ENCODE results near the gene GMDS. TPM values are rescaled to one million over a fixed set of nuclear protein-coding genes. Genes with fewer than 3 reads are reported as not detected.

GMDS gene
- total and polyA plus RNA-seq, 2 of the 4 experiments (the other 2 are of a cell fraction): 7.3 to 21.9 TPM

DNA sequence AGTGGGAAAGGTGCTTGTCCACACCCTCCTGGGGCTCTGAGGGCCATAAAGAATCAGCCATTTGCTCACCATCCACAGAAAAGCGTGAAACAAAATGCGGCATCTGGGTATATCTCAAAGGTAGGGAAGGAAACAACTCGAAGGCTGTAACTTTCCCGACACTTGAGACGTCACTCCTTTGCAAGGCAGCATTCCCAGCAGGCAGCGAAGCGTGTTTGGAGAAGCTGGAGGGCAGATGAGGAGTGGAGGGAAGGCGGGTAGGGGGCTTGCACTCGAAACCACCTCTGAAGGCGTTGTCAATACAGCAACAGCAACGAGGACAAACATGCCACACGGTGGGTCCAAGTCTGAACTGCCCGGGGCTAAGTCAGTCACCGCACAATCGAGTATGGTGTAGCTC is 537.3 kb downstream of the GMDS start:
- Histone ChIP-seq H2BK5ac (ENCODE audit: low read depth, low read length, poor library complexity, severe bottlenecking) (no peak overlapping the region), H3K18ac (ENCODE audit: low read depth, low read length) (no peak overlapping the region), H4K5ac (ENCODE audit: low read depth, low read length) (no peak overlapping the region), H2AFZ (replicated peaks; ENCODE audit: low read length, poor library complexity) (no peak overlapping the region), H3K4me3 (ENCODE audit: insufficient read depth, low read depth, low read length) (no peak overlapping the region), H2BK15ac (ENCODE audit: low read depth, low read length) (no peak overlapping the region), H3K23ac (ENCODE audit: low read depth, low read length) (no peak overlapping the region), H3K4me2 (ENCODE audit: low read depth, low read length) (no peak overlapping the region), H3K27me3 (ENCODE audit: control insufficient read depth, insufficient read depth, low read length) (no peaks in the 10 kb centered on the region), H3K9ac (ENCODE audit: low read depth, low read length) (no peak overlapping the region), H3K27ac (ENCODE audit: insufficient read depth, low read length) (no peak overlapping the region), H3K4me1 (ENCODE audit: control insufficient read depth, insufficient read depth, low read length) (peaks cover 2% of the 10 kb centered on the region), H4K91ac (ENCODE audit: insufficient read depth, low read depth, low read length) (no peak overlapping the region), H3K14ac (replicated peaks; ENCODE audit: low read depth, low read length) (no peak overlapping the region), H3K79me1 (ENCODE audit: low read depth in 1 of 2, low read length in 2 of 2) (no peaks in the 10 kb centered on the region), H3K56ac (ENCODE audit: extremely low read depth, insufficient read depth, low read length) (no peak overlapping the region), H3K4ac (ENCODE audit: low read depth, low read length) (no peak overlapping the region), H2BK20ac (ENCODE audit: low read depth, low read length) (no peak overlapping the region), H3K36me3 (ENCODE audit: control insufficient read depth, insufficient read depth, low read length) (no peaks in the 10 kb centered on the region), H4K20me1 (ENCODE audit: insufficient read depth, low read length) (no peaks in the 10 kb centered on the region), H2AK5ac (ENCODE audit: low read depth, low read length) (no peak overlapping the region), H3K9me3 (ENCODE audit: control insufficient read depth, insufficient read depth, low read length) (no peaks in the 10 kb centered on the region), H4K8ac (ENCODE audit: low read depth in 2 of 2, low read length in 2 of 2) (no peak overlapping the region), H2BK120ac (ENCODE audit: low read depth, low read length) (no peak overlapping the region; the same call in 1 of the 2 replicates), H3K9me1 (ENCODE audit: insufficient read depth, low read length) (peaks cover 10% of the 10 kb centered on the region), H2AK9ac (replicated peaks; ENCODE audit: low read depth, low read length, poor library complexity) (no peak overlapping the region)
- ATAC-seq (ENCODE audit: low read depth) (no peak), DNase-seq (no peak)
- in situ Hi-C loops (cut with MboI; ENCODE audit: low sequenced_read_pairs): no loop called here
- WGBS, 2 experiments (ENCODE audit: extremely low coverage in 2 of 2, insufficient read length in 1 of 2): 74% methylated on average over 8 of the region's 15 CpGs; no CpG with 5 or more reads in 1 of the 2 experiments
- dilution Hi-C loops (cut with HindIII; ENCODE audit: low sequenced_read_pairs, unreplicated experiment): no loop called here
- POLR2A ChIA-PET (ENCODE audit: unreplicated experiment): no interaction called here
- TF ChIP-seq POLR2A (IDR thresholded peaks at IDR 0.05; ENCODE audit: low read depth, low read length) (no peak), MAFK (IDR thresholded peaks at IDR 0.05; ENCODE audit: low read depth, low read length) (no peak), CEBPB (IDR thresholded peaks at IDR 0.05; ENCODE audit: low read depth, low read length) (no peak), FOS (IDR thresholded peaks at IDR 0.05; ENCODE audit: low read depth, low read length) (no peak), CHD1 (IDR thresholded peaks at IDR 0.05; ENCODE audit: low read depth, low read length) (no peak), RAD21 (IDR thresholded peaks at IDR 0.05; ENCODE audit: low read length) (no peak), RCOR1 (IDR thresholded peaks at IDR 0.05; ENCODE audit: insufficient replicate concordance, low read length) (no peak), MAZ (IDR thresholded peaks at IDR 0.05; ENCODE audit: borderline replicate concordance, low read depth, low read length) (no peak), RFX5 (IDR thresholded peaks at IDR 0.05; ENCODE audit: low read depth, low read length) (no peak), BHLHE40 (IDR thresholded peaks at IDR 0.05; ENCODE audit: low read depth, low read length) (no peak), NFE2L2 (IDR thresholded peaks at IDR 0.05; ENCODE audit: low read depth, low read length) (no peak), MXI1 (IDR thresholded peaks at IDR 0.05; ENCODE audit: borderline replicate concordance, low read depth, low read length) (no peak), SMC3 (IDR thresholded peaks at IDR 0.05; ENCODE audit: low read depth, low read length) (no peak)
- TF ChIP-seq, protein P1, sequence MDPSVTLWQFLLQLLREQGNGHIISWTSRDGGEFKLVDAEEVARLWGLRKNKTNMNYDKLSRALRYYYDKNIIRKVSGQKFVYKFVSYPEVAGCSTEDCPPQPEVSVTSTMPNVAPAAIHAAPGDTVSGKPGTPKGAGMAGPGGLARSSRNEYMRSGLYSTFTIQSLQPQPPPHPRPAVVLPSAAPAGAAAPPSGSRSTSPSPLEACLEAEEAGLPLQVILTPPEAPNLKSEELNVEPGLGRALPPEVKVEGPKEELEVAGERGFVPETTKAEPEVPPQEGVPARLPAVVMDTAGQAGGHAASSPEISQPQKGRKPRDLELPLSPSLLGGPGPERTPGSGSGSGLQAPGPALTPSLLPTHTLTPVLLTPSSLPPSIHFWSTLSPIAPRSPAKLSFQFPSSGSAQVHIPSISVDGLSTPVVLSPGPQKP (IDR thresholded peaks at IDR 0.05; ENCODE audit: borderline replicate concordance, low read depth, low read length): no peak
- TF ChIP-seq, protein P2, sequence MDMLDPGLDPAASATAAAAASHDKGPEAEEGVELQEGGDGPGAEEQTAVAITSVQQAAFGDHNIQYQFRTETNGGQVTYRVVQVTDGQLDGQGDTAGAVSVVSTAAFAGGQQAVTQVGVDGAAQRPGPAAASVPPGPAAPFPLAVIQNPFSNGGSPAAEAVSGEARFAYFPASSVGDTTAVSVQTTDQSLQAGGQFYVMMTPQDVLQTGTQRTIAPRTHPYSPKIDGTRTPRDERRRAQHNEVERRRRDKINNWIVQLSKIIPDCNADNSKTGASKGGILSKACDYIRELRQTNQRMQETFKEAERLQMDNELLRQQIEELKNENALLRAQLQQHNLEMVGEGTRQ (IDR thresholded peaks at IDR 0.05; ENCODE audit: low read depth, low read length): no peak
- TF ChIP-seq, protein P3, sequence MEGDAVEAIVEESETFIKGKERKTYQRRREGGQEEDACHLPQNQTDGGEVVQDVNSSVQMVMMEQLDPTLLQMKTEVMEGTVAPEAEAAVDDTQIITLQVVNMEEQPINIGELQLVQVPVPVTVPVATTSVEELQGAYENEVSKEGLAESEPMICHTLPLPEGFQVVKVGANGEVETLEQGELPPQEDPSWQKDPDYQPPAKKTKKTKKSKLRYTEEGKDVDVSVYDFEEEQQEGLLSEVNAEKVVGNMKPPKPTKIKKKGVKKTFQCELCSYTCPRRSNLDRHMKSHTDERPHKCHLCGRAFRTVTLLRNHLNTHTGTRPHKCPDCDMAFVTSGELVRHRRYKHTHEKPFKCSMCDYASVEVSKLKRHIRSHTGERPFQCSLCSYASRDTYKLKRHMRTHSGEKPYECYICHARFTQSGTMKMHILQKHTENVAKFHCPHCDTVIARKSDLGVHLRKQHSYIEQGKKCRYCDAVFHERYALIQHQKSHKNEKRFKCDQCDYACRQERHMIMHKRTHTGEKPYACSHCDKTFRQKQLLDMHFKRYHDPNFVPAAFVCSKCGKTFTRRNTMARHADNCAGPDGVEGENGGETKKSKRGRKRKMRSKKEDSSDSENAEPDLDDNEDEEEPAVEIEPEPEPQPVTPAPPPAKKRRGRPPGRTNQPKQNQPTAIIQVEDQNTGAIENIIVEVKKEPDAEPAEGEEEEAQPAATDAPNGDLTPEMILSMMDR (conservative IDR thresholded peaks at IDR 0.05; ENCODE audit: low read depth, low read length): no peak
- CTCF ChIA-PET: no interaction called here
- BruUV-seq (replicated peaks): no TSS peak
- intact Hi-C loops (cut with micrococcal nuclease): no loop called here
